Ramos (cell line): ENCODE data around the gene DAO.
"Not testable (repeated sequence)": the region's sequence is repeated elsewhere in the genome, so short reads cannot be mapped to it uniquely, and the experiment has no call there.

Source experiments
- in situ Hi-C: fragments of 300-500 bp; cut with MboI; formaldehyde crosslinking; loops from one replicate; pipeline ENCODE4 v1.14.3; 2022; ENCODE audit warnings: low sequenced_read_pairs; ENCODE audit not compliant: unreplicated experiment

The DAO gene

GRCh38 chr12:108847705-108848104, 32.2 kb upstream of the DAO start:
- in situ Hi-C loops, result no loop called here

- in situ Hi-C loops, result no loop called here
These were observed 30.2 kb upstream of the DAO start for GRCh38 chr12:108849660-108850059.

GRCh38 chr12:108850854-108851573, 28.9 kb upstream of the DAO start:
- in situ Hi-C loops, result no loop called here

- in situ Hi-C loops, result no loop called here
These were observed 27.1 kb upstream of the DAO start for GRCh38 chr12:108852674-108853309.

- in situ Hi-C loops, result no loop called here
These were observed 26.5 kb upstream of the DAO start for GRCh38 chr12:108853426-108853825.

GRCh38 chr12:108853981-108854446, 25.9 kb upstream of the DAO start:
- in situ Hi-C loops, result no loop called here

GRCh38 chr12:108854451-108855283, 25.2 kb upstream of the DAO start:
- in situ Hi-C loops, result no loop called here

- in situ Hi-C loops, result no loop called here
These were observed 24.4 kb upstream of the DAO start for GRCh38 chr12:108855284-108856169.

- in situ Hi-C loops, result no loop called here
These were observed 23.8 kb upstream of the DAO start for GRCh38 chr12:108856170-108856427.

- in situ Hi-C loops, result no loop called here
These were observed 23.3 kb upstream of the DAO start for GRCh38 chr12:108856428-108857157.

GRCh38 chr12:108857158-108857407, 22.8 kb upstream of the DAO start:
- in situ Hi-C loops, result no loop called here

- in situ Hi-C loops, result no loop called here
These were observed 21.4 kb upstream of the DAO start for GRCh38 chr12:108858311-108859074.

- in situ Hi-C loops, result not testable (repeated sequence)
These were observed 20.6 kb upstream of the DAO start for GRCh38 chr12:108859141-108859922.

- in situ Hi-C loops, result no loop called here
These were observed 20.0 kb upstream of the DAO start for GRCh38 chr12:108859923-108860291.

- in situ Hi-C loops, result no loop called here
These were observed 19.4 kb upstream of the DAO start for GRCh38 chr12:108860443-108860842.

- in situ Hi-C loops, result no loop called here
These were observed 17.9 kb upstream of the DAO start for GRCh38 chr12:108861878-108862587.

GRCh38 chr12:108862588-108862959, 17.3 kb upstream of the DAO start:
- in situ Hi-C loops, result no loop called here

- in situ Hi-C loops, result no loop called here
These were observed 14.7 kb upstream of the DAO start for GRCh38 chr12:108865169-108865568.
